Measurements from ENCODE around the gene TNIK. TPM values are rescaled to one million over a fixed set of nuclear protein-coding genes. Genes with fewer than 3 reads are reported as not detected.

TNIK gene
- total RNA-seq, 2 donors from 2014 or later, result 5.6 to 47.1 TPM

DNA sequence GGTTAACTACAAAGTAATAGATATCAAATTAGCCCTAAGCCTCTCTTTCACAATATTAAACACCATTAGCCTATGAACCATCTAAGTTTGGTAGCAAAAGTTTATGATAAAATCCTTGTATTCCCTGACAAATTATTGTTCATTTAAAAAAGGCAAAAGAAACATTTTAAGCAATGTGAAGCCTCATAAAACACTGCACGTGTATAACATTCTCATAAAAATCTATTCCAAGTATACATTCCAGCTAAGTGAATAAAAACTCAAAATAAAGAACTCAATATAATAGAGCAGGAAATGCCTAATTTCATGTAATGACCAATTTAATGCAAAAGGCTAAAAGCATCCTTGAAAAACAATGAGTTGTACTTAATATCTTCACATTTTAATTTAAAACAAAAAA is 27.7 kb downstream of the TNIK start:
- WGBS, result 14% methylated on average over 1 of the region's 1 CpG
- Histone ChIP-seq H3K27me3 (replicated peaks; ENCODE audit: insufficient read depth) (no peaks in the 10 kb centered on the region), H3K4me3 (no peak overlapping the region), H3K36me3 (no peaks in the 10 kb centered on the region), H3K9me3 (no peaks in the 10 kb centered on the region), H3K27ac (no peak overlapping the region), H3K4me1 (replicated peaks) (no peaks in the 10 kb centered on the region)
- DNase-seq (ENCODE audit: low spot score), result no peak
- no peak for TF ChIP-seq CTCF (IDR thresholded peaks at IDR 0.05)
- TF ChIP-seq POLR2AphosphoS5 (IDR thresholded peaks at IDR 0.05), result no peak
- no peak for TF ChIP-seq POLR2A (IDR thresholded peaks at IDR 0.05)
- intact Hi-C loops (cut with DNase I), result no loop called here

- no peak for DNase-seq (ENCODE audit: low spot score)
- Histone ChIP-seq H3K27ac (no peak overlapping the region), H3K27me3 (replicated peaks; ENCODE audit: insufficient read depth) (no peaks in the 10 kb centered on the region), H3K9me3 (no peaks in the 10 kb centered on the region), H3K4me3 (no peak overlapping the region), H3K36me3 (no peaks in the 10 kb centered on the region), H3K4me1 (replicated peaks) (no peaks in the 10 kb centered on the region)
- intact Hi-C loops (cut with DNase I), result no loop called here
- WGBS, result 92% methylated on average over 1 of the region's 1 CpG
- TF ChIP-seq CTCF (IDR thresholded peaks at IDR 0.05) (no peak), POLR2AphosphoS5 (IDR thresholded peaks at IDR 0.05) (no peak), POLR2A (IDR thresholded peaks at IDR 0.05) (no peak)
These were observed 28.7 kb downstream of the TNIK start for GRCh38 chr3:171431550-171431949.

DNA sequence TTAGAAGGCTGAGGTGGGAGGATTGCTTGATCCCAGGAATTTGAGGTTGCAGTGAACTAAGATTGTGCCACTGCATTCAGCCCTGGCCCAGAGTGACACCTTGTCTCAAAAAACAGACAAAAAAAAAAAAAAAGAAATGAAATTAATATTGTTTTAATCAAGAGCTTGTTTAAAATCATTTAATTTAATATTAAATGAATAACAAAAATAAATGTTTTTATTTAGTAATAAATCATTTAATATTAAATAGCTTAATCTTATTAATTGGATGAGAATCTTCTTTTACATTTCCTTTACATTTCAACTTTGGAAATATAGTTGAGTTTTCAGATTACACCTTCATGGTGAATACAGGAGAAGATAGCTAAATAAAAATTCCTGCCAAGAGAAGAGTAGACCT is 29.7 kb downstream of the TNIK start:
- no peak for DNase-seq (ENCODE audit: low spot score)
- no peak for TF ChIP-seq POLR2AphosphoS5 (IDR thresholded peaks at IDR 0.05)
- no peak for TF ChIP-seq CTCF (IDR thresholded peaks at IDR 0.05)
- no peak for TF ChIP-seq POLR2A (IDR thresholded peaks at IDR 0.05)

GRCh38 chr3:171429635-171430034 is 30.6 kb downstream of the TNIK start:
- H3K27ac ChIP-seq, result no peak overlapping the region

More for the DNA sequence above, 29.7 kb downstream of the TNIK start:
- H3K4me1 ChIP-seq (replicated peaks), result no peaks in the 10 kb centered on the region
- no peak overlapping the region for H3K4me3 ChIP-seq
- no peaks in the 10 kb centered on the region for H3K27me3 ChIP-seq (replicated peaks; ENCODE audit: insufficient read depth)
- no peaks in the 10 kb centered on the region for H3K9me3 ChIP-seq
- intact Hi-C loops (cut with DNase I), result no loop called here
- no peaks in the 10 kb centered on the region for H3K36me3 ChIP-seq
- H3K27ac ChIP-seq, result no peak overlapping the region

More at GRCh38 chr3:171429635-171430034, 30.6 kb downstream of the TNIK start:
- WGBS, result 100% methylated on average over 2 of the region's 2 CpGs
- Histone ChIP-seq H3K4me3 (no peak overlapping the region), H3K27me3 (replicated peaks; ENCODE audit: insufficient read depth) (no peaks in the 10 kb centered on the region), H3K9me3 (no peaks in the 10 kb centered on the region), H3K4me1 (replicated peaks) (no peaks in the 10 kb centered on the region), H3K36me3 (no peaks in the 10 kb centered on the region)
- intact Hi-C loops (cut with DNase I), result no loop called here
- no peak for DNase-seq (ENCODE audit: low spot score)
- TF ChIP-seq POLR2AphosphoS5 (IDR thresholded peaks at IDR 0.05), result no peak
- TF ChIP-seq CTCF (IDR thresholded peaks at IDR 0.05), result no peak
- TF ChIP-seq POLR2A (IDR thresholded peaks at IDR 0.05), result no peak

All from prostate gland (tissue), 2 donors.